ENCODE measurements around the gene DCP2.

DNA sequence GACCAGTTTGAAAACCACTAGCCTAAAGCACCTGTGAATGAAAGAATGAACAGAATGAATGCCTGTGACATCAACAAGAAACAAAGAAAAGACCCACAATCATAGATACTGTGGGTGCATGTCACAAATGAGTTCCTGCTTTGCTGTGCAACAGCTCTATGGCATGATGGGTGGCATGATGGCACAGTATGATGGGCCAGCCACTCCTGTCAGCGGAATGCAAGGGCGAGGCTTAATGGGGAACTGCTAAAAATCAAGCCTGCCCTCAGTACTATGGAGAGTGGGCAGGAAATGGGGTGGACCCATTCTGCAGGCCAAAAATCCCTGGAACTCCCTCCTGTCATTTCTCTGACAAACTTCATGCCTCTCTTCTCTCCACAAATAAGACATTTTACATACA is 89.0 kb downstream of the DCP2 start:
- TF ChIP-seq POLR2A (IDR thresholded peaks at IDR 0.05): no peak
- TF ChIP-seq, protein P1, sequence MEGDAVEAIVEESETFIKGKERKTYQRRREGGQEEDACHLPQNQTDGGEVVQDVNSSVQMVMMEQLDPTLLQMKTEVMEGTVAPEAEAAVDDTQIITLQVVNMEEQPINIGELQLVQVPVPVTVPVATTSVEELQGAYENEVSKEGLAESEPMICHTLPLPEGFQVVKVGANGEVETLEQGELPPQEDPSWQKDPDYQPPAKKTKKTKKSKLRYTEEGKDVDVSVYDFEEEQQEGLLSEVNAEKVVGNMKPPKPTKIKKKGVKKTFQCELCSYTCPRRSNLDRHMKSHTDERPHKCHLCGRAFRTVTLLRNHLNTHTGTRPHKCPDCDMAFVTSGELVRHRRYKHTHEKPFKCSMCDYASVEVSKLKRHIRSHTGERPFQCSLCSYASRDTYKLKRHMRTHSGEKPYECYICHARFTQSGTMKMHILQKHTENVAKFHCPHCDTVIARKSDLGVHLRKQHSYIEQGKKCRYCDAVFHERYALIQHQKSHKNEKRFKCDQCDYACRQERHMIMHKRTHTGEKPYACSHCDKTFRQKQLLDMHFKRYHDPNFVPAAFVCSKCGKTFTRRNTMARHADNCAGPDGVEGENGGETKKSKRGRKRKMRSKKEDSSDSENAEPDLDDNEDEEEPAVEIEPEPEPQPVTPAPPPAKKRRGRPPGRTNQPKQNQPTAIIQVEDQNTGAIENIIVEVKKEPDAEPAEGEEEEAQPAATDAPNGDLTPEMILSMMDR (IDR thresholded peaks at IDR 0.05): no peak
